Adrenal gland (tissue), 12 donors: ENCODE results near the gene FBXW8. TPM values are rescaled to one million over a fixed set of nuclear protein-coding genes. Genes with fewer than 3 reads are reported as not detected.

Experiments
- DNase-seq, 7 donors: peaks; one replicate each; pipeline ENCODE4 v3.0.0-alpha.2; 2019 to 2020
- H3K27ac ChIP-seq, 5 donors: fragments of 200-600 bp; sonication (generic) in 4 of 5; 1 replicate in 3 of 5; 2 replicates in 2 of 5; pipeline versions ENCODE4 v1.5.1 to v1.8.0; 2016 to 2020; ENCODE audit warnings: mild to moderate bottlenecking in 1 of 5
- H3K27me3 ChIP-seq: fragments of 200-600 bp; 2 replicates; pipeline ENCODE4 v1.8.0; 2021
- H3K36me3 ChIP-seq, 2 donors: fragments of 200-600 bp; replicated peaks in 1 of 2; 1 replicate in 1 of 2; 2 replicates in 1 of 2; pipeline versions ENCODE4 v1.5.1 to v1.8.0; 2018 to 2022
- H3K4me1 ChIP-seq, 2 donors: fragments of 200-600 bp; replicated peaks in 1 of 2; 1 replicate in 1 of 2; 2 replicates in 1 of 2; pipeline versions ENCODE4 v1.5.1 to v1.8.0; 2018 to 2021
- H3K4me3 ChIP-seq, 4 donors: fragments of 200-600 bp; sonication (generic) in 3 of 4; one replicate each; pipeline ENCODE4 v1.5.1; 2016 to 2018
- H3K9me3 ChIP-seq, 3 donors: fragments of 200-600 bp; sonication (generic) in 1 of 3; replicated peaks in 1 of 3; 1 replicate in 2 of 3; 2 replicates in 1 of 3; pipeline versions ENCODE4 v1.5.1 to v1.8.0; 2016 to 2021
- CTCF ChIP-seq, 6 experiments: fragments of 450-650 bp in 4 of 6; fragments of 200-600 bp in 2 of 6; sonication (generic) in 1 of 6; IDR thresholded peaks; 1 replicate in 5 of 6; 2 replicates in 1 of 6; pipeline versions ENCODE4 v1.5.1 to v1.8.0; 2016 to 2021; ENCODE audit warnings: antibody characterized with exemption in 6 of 6, mild to moderate bottlenecking in 2 of 6, moderate library complexity in 1 of 6
- POLR2A ChIP-seq, 2 donors: fragments of 450-650 bp; IDR thresholded peaks; one replicate each; pipeline ENCODE4 v1.6.1; 2017; ENCODE audit warnings: antibody characterized with exemption in 2 of 2, mild to moderate bottlenecking in 2 of 2, moderate library complexity in 1 of 2
- WGBS, 4 donors: extraction: QIAGEN DNeasy Blood & Tissue Kit in 2 of 4; methylation state at CpG; one replicate each; pipeline versions ENCODE4 v1.1.5 to v1.1.7; 2013 to 2017; 5-methylcytosine and 5-hydroxymethylcytosine counted together
- intact Hi-C, 2 donors: fragments of 100-400 bp; cut with DNase I; formaldehyde crosslinking; loops; one replicate each; pipeline versions ENCODE4 v1.14.1 to v1.15.0; 2022 to 2023
- polyA plus RNA-seq, 3 donors: library from polyadenylated mRNA; stranded (reverse); fragments of 200-250 nt in 2 of 3; fragments of 350-450 nt in 1 of 3; fragmentation: Illumina TruSeq in 1 of 3; extraction: RNeasy Lipid Tissue Mini Kit (QIAGEN cat#74804) in 1 of 3; gene quantifications; one replicate each; pipeline ENCODE4 v1.2.3, GENCODE V29; 2013 to 2014
- total RNA-seq, 9 donors: library from RNA; depleted of rRNA in 4 of 9; stranded (reverse); fragments of >200 nt in 4 of 9; fragments of 120-200 nt in 1 of 9; fragmentation: NEBNext Ultra II Directional in 1 of 9; extraction: Animal tissue kit (Norgen Biotek cat#: 25700) in 1 of 9; gene quantifications; one replicate each; pipeline versions ENCODE4 v1.1.0 to v1.2.4, GENCODE V29; 2013 to 2023
- donor health status: healthy with polysubstance abuse.
- donor health status: Bipolar disorder and iron deficiency.
- donor health status: DM: yes; HTN: yes; CAD: no.
- donor health status: DM: no; HTN: no; CAD: no.
- donor health status: DM: no; HTN: no; CAD: no.
- donor health status: DM: yes; HTN: yes; CAD: no.

FBXW8 gene
- total and polyA plus RNA-seq, 12 donors: 2.9 to 19.1 (median 14.3) TPM

- Histone ChIP-seq H3K9me3 (no peaks in the 10 kb centered on the region), H3K36me3 (no peaks in the 10 kb centered on the region), H3K4me1 (peaks cover 11 to 30% of the 10 kb centered on the region in 2 donors), H3K27ac (no peak overlapping the region), H3K4me3 (no peak overlapping the region), H3K27me3 (no peaks in the 10 kb centered on the region)
- WGBS, 4 donors: 92 to 96% (median 94%) methylated on average over 7 of the region's 7 CpGs
- TF ChIP-seq CTCF (IDR thresholded peaks at IDR 0.05) (no peak), POLR2A (IDR thresholded peaks at IDR 0.05) (no peak)
- intact Hi-C loops: no loop called here
- no peak for DNase-seq
Measured at GRCh38 chr12:117064049-117064448, 153.3 kb downstream of the FBXW8 start.

- H3K4me1 ChIP-seq: peaks cover 11 to 31% of the 10 kb centered on the region in 2 donors
- H3K4me3 ChIP-seq: no peak overlapping the region
- no peaks in the 10 kb centered on the region for H3K9me3 ChIP-seq
- H3K27ac ChIP-seq: no peak overlapping the region
- H3K36me3 ChIP-seq: no peaks in the 10 kb centered on the region
- H3K27me3 ChIP-seq: no peaks in the 10 kb centered on the region
- TF ChIP-seq POLR2A (IDR thresholded peaks at IDR 0.05) (no peak), CTCF (IDR thresholded peaks at IDR 0.05) (no peak)
- 87 to 93% (median 89%) methylated on average over 2 of the region's 2 CpGs for WGBS, 4 donors
- intact Hi-C loops: no loop called here
- no peak for DNase-seq
Measured at GRCh38 chr12:117064596-117064995, 153.8 kb downstream of the FBXW8 start.

- no peak overlapping the region for H3K4me3 ChIP-seq
- no peaks in the 10 kb centered on the region for H3K27me3 ChIP-seq
- no peak overlapping the region for H3K27ac ChIP-seq
- H3K4me1 ChIP-seq: peaks cover 0 to 19% of the 10 kb centered on the region in 2 donors
- TF ChIP-seq POLR2A (IDR thresholded peaks at IDR 0.05) (no peak), CTCF (IDR thresholded peaks at IDR 0.05) (no peak)
- H3K9me3 ChIP-seq: no peaks in the 10 kb centered on the region
- intact Hi-C loops: no loop called here
- DNase-seq: no peak
- H3K36me3 ChIP-seq: no peaks in the 10 kb centered on the region
- 85 to 91% (median 85%) methylated on average over 10 of the region's 10 CpGs for WGBS, 4 donors
Measured at GRCh38 chr12:117067016-117067415, 156.3 kb downstream of the FBXW8 start.

- H3K27me3 ChIP-seq: no peaks in the 10 kb centered on the region
- H3K4me1 ChIP-seq: peaks cover 0 to 18% of the 10 kb centered on the region in 2 donors
- TF ChIP-seq CTCF (IDR thresholded peaks at IDR 0.05) (no peak), POLR2A (IDR thresholded peaks at IDR 0.05) (no peak)
- DNase-seq: no peak
- no peak overlapping the region for H3K4me3 ChIP-seq
- no peaks in the 10 kb centered on the region for H3K9me3 ChIP-seq
- H3K27ac ChIP-seq: no peak overlapping the region
- intact Hi-C loops: no loop called here
- H3K36me3 ChIP-seq: no peaks in the 10 kb centered on the region
- WGBS, 4 donors: 79 to 83% (median 81%) methylated on average over 3 of the region's 3 CpGs
Measured at GRCh38 chr12:117067638-117068037, 156.9 kb downstream of the FBXW8 start.
